Smooth muscle cell (in vitro differentiated cells): ENCODE data around the gene SORBS1. TPM values are rescaled to one million over a fixed set of nuclear protein-coding genes. Genes with fewer than 3 reads are reported as not detected.

Experiments
- DNase-seq: peaks from one replicate; lab custom pipeline; 2025; ENCODE audit not compliant: unreplicated experiment; lab: John Stamatoyannopoulos, UW
- H2AFZ ChIP-seq: fragments of 200-600 bp; sonication (generic); 2 replicates; pipeline ENCODE4 v1.6.0; 2016; ENCODE audit warnings: antibody characterized with exemption, low read depth, mild to moderate bottlenecking
- H3F3A ChIP-seq: fragments of 200-600 bp; sonication (generic); 2 replicates; pipeline ENCODE4 v1.6.0; 2017; ENCODE audit warnings: antibody characterized with exemption, low read depth
- H3K27ac ChIP-seq: fragments of 200-600 bp; sonication (generic); 2 replicates; pipeline ENCODE4 v1.5.1; 2016; ENCODE audit warnings: low read depth, mild to moderate bottlenecking
- H3K27me3 ChIP-seq: fragments of 200-600 bp; sonication (generic); 2 replicates; pipeline ENCODE4 v1.6.1; 2016; ENCODE audit warnings: low read depth, mild to moderate bottlenecking
- H3K36me3 ChIP-seq: fragments of 200-600 bp; sonication (generic); 2 replicates; pipeline ENCODE4 v1.5.1; 2016; ENCODE audit warnings: low read depth
- H3K4me1 ChIP-seq: fragments of 200-600 bp; sonication (generic); 2 replicates; pipeline ENCODE4 v1.5.1; 2016; ENCODE audit warnings: low read depth
- H3K4me2 ChIP-seq: fragments of 200-600 bp; sonication (generic); 2 replicates; pipeline ENCODE4 v1.6.0; 2016; ENCODE audit warnings: mild to moderate bottlenecking
- H3K4me3 ChIP-seq: fragments of 200-600 bp; sonication (generic); 2 replicates; pipeline ENCODE4 v1.5.1; 2016; ENCODE audit warnings: mild to moderate bottlenecking
- H3K79me2 ChIP-seq: fragments of 200-600 bp; sonication (generic); 2 replicates; pipeline ENCODE4 v1.6.0; 2016; ENCODE audit warnings: low read depth, mild to moderate bottlenecking
- H3K9ac ChIP-seq: fragments of 200-600 bp; sonication (generic); 2 replicates; pipeline ENCODE4 v1.6.0; 2016; ENCODE audit warnings: low read depth
- H3K9me3 ChIP-seq: fragments of 200-600 bp; sonication (generic); replicated peaks from 2 replicates; pipeline ENCODE4 v1.5.1; 2016; ENCODE audit warnings: low read depth
- H4K20me1 ChIP-seq: fragments of 200-600 bp; sonication (generic); 2 replicates; pipeline ENCODE4 v1.6.0; 2016; ENCODE audit warnings: low read depth
- CTCF ChIP-seq: fragments of 200-600 bp; sonication (generic); IDR thresholded peaks from 2 replicates; pipeline ENCODE4 v1.5.1; 2017; ENCODE audit warnings: borderline replicate concordance, mild to moderate bottlenecking, antibody characterized with exemption; ENCODE audit not compliant: insufficient read depth, poor library complexity, severe bottlenecking
- WGBS: methylation state at CpG from one replicate; pipeline ENCODE4 v1.1.7; 2016; ENCODE audit warnings: low lambda C conversion rate; 5-methylcytosine and 5-hydroxymethylcytosine counted together
- polyA plus RNA-seq: library from polyadenylated mRNA; unstranded; fragments of >200 nt; fragmentation: Nextera tagmentation; extraction: Ambion mirVana; gene quantifications from 2 replicates; pipeline ENCODE4 v1.2.1, GENCODE V29; 2016
- total RNA-seq: library from RNA; depleted of rRNA; stranded (reverse); fragments of >200 nt; gene quantifications from 2 replicates; pipeline ENCODE4 v1.2.3, GENCODE V29; 2014

The SORBS1 gene
- total and polyA plus RNA-seq, 2 experiments from 2014 or later = 14.6 to 21.0 TPM

DNA sequence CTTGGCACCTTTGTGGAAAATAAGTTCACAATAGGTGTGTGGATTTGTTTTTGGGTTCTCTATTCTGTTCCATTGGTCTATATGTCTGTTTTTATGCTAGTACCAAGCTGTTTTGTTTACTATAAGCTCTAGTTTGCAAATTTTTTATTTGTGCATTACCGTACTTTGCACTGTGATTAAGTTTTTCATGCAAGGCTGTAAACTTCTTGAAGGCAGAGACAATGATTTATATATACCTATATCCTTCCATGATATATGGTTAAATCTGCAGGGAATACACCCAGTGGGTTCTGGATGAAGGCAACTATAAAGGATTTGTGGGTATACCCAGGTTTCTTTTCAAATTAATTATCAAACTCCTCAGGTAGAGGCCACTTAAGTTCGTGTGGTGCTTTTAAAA, 178.6 kb downstream of the SORBS1 start:
- Histone ChIP-seq H3K36me3 (no peaks in the 10 kb centered on the region), H3K4me2 (no peak overlapping the region), H3K4me1 (no peaks in the 10 kb centered on the region), H3K9me3 (no peaks in the 10 kb centered on the region), H4K20me1 (no peaks in the 10 kb centered on the region), H2AFZ (no peak overlapping the region), H3K27ac (no peak overlapping the region), H3K9ac (no peak overlapping the region), H3K27me3 (no peaks in the 10 kb centered on the region), H3K79me2 (no peaks in the 10 kb centered on the region), H3K4me3 (no peak overlapping the region), H3F3A (no peaks in the 10 kb centered on the region)
- whole genome bisulfite sequencing = 90% methylated on average over 2 of the region's 2 CpGs
- no peak for DNase-seq
- no peak for TF ChIP-seq CTCF

- no peak for DNase-seq
- H3K27me3 ChIP-seq = no peaks in the 10 kb centered on the region
- H2AFZ ChIP-seq = no peak overlapping the region
- no peaks in the 10 kb centered on the region for H3K79me2 ChIP-seq
- no peaks in the 10 kb centered on the region for H3K4me1 ChIP-seq
- TF ChIP-seq CTCF = no peak
- no peak overlapping the region for H3K27ac ChIP-seq
- no peak overlapping the region for H3K4me2 ChIP-seq
- no peaks in the 10 kb centered on the region for H3K9me3 ChIP-seq
- H4K20me1 ChIP-seq = no peaks in the 10 kb centered on the region
- H3K9ac ChIP-seq = no peak overlapping the region
- no peaks in the 10 kb centered on the region for H3K36me3 ChIP-seq
- no peak overlapping the region for H3K4me3 ChIP-seq
- H3F3A ChIP-seq = no peaks in the 10 kb centered on the region
Observed at GRCh38 chr10:95382174-95382573, 179.0 kb downstream of the SORBS1 start.

- TF ChIP-seq CTCF = no peak
- no peaks in the 10 kb centered on the region for H3K9me3 ChIP-seq
- H3K4me1 ChIP-seq = no peaks in the 10 kb centered on the region
- no peak overlapping the region for H3K27ac ChIP-seq
- H3F3A ChIP-seq = no peaks in the 10 kb centered on the region
- no peak overlapping the region for H3K9ac ChIP-seq
- WGBS = 70% methylated on average over 2 of the region's 2 CpGs
- H3K27me3 ChIP-seq = no peaks in the 10 kb centered on the region
- no peaks in the 10 kb centered on the region for H3K36me3 ChIP-seq
- H2AFZ ChIP-seq = no peak overlapping the region
- no peaks in the 10 kb centered on the region for H4K20me1 ChIP-seq
- DNase-seq = no peak
- no peak overlapping the region for H3K4me3 ChIP-seq
- H3K4me2 ChIP-seq = no peak overlapping the region
- no peaks in the 10 kb centered on the region for H3K79me2 ChIP-seq
Observed at GRCh38 chr10:95377950-95378349, 183.2 kb downstream of the SORBS1 start.

DNA sequence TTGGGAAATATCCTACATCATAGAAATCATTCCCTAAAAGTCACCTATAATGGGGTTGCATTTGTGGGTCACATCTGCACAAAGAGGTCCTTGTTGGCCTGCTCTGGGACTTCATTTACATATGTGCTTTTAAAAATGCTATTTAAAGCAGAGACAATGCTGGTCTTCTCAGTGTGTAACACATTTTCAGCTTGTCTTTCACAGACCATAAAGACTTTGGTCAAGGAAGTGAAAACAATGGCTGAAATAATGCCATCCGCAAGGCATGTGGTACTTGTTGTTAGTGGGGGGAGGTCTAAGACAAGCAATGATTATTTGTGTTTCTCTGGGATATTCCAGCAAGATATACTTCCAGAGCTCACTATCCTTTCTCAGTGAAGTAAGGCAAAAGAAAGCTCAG, 185.8 kb downstream of the SORBS1 start:
- no peaks in the 10 kb centered on the region for H4K20me1 ChIP-seq
- no peaks in the 10 kb centered on the region for H3K4me1 ChIP-seq
- no peaks in the 10 kb centered on the region for H3K9me3 ChIP-seq
- no peak overlapping the region for H2AFZ ChIP-seq
- no peak overlapping the region for H3K4me2 ChIP-seq
- no peak overlapping the region for H3K4me3 ChIP-seq
- no peaks in the 10 kb centered on the region for H3F3A ChIP-seq
- no peak overlapping the region for H3K27ac ChIP-seq
- H3K9ac ChIP-seq = no peak overlapping the region
- WGBS = 97% methylated on average over 1 of the region's 1 CpG
- H3K79me2 ChIP-seq = no peaks in the 10 kb centered on the region
- H3K36me3 ChIP-seq = no peaks in the 10 kb centered on the region
- no peaks in the 10 kb centered on the region for H3K27me3 ChIP-seq
- DNase-seq = no peak
- no peak for TF ChIP-seq CTCF
